IMR-90 (cell line): Measurements from ENCODE around the gene ZNF236. TPM values are rescaled to one million over a fixed set of nuclear protein-coding genes. Genes with fewer than 3 reads are reported as not detected.

ENCODE experiments used
- ATAC-seq: fragments of 200-7000 bp; cut with Tn5 transposase; 2 replicates; pipeline ENCODE4 v1.9.1; 2020; ENCODE audit warnings: low read depth, mild to moderate bottlenecking, moderate library complexity
- BruUV-seq: library from RNA; stranded (reverse); fragments of 400-500 nt; replicated peaks from 2 replicates; lab custom pipeline; 2021; lab: Mats Ljungman, UMichigan
- CTCF ChIA-PET: fragments of 300-600 bp; formaldehyde crosslinking; extraction: SDS; loops from one replicate; lab custom pipeline; 2021; ENCODE audit warnings: antibody characterized with exemption; lab: Yijun Ruan, JAX
- POLR2A ChIA-PET: fragments of 300-600 bp; sonication (Branson Sonifier 250); formaldehyde crosslinking; loops from one replicate; lab custom pipeline; 2022; ENCODE audit warnings: antibody characterized with exemption; ENCODE audit not compliant: unreplicated experiment; lab: Charles Lee
- DNase-seq: peaks from one replicate; pipeline ENCODE4 v3.0.0; 2013
- H2AFZ ChIP-seq: replicated peaks from 2 replicates; pipeline ENCODE3; 2013; ENCODE audit warnings: low read length, mild to moderate bottlenecking; ENCODE audit not compliant: poor library complexity
- H2AK5ac ChIP-seq: 2 replicates; pipeline ENCODE4 v1.6.1; 2013; ENCODE audit warnings: low read depth, low read length, inconsistent platforms
- H2AK9ac ChIP-seq: replicated peaks from 2 replicates; pipeline ENCODE3; 2013; ENCODE audit warnings: mild to moderate bottlenecking, low read depth, low read length, moderate library complexity; ENCODE audit not compliant: poor library complexity
- H2BK120ac ChIP-seq: 2 replicates; pipeline ENCODE4 v1.6.1; 2013; ENCODE audit warnings: low read depth, low read length, inconsistent platforms
- H2BK15ac ChIP-seq: 3 replicates; pipeline ENCODE4 v1.6.1; 2013; ENCODE audit warnings: low read depth, low read length, inconsistent platforms
- H2BK20ac ChIP-seq: 2 replicates; pipeline ENCODE4 v1.6.1; 2013; ENCODE audit warnings: low read depth, mild to moderate bottlenecking, inconsistent platforms, low read length, moderate library complexity
- H2BK5ac ChIP-seq: 2 replicates; pipeline ENCODE4 v1.6.1; 2013; ENCODE audit warnings: mild to moderate bottlenecking, low read depth, low read length, inconsistent platforms; ENCODE audit not compliant: poor library complexity, severe bottlenecking
- H3K14ac ChIP-seq: replicated peaks from 2 replicates; pipeline ENCODE4 v1.6.1; 2013; ENCODE audit warnings: low read depth, low read length, inconsistent platforms
- H3K18ac ChIP-seq: 2 replicates; pipeline ENCODE4 v1.6.1; 2013; ENCODE audit warnings: low read depth, low read length, control low read depth
- H3K23ac ChIP-seq: 2 replicates; pipeline ENCODE4 v1.6.1; 2013; ENCODE audit warnings: low read depth, low read length, inconsistent platforms
- H3K27ac ChIP-seq: 2 replicates; pipeline ENCODE4 v1.5.1; 2013; ENCODE audit warnings: mild to moderate bottlenecking, control low read depth, low read length; ENCODE audit not compliant: insufficient read depth
- H3K27me3 ChIP-seq: 2 replicates; pipeline ENCODE4 v1.6.1; 2013; ENCODE audit warnings: low read length; ENCODE audit not compliant: control insufficient read depth, insufficient read depth
- H3K36me3 ChIP-seq: 2 replicates; pipeline ENCODE4 v1.6.1; 2013; ENCODE audit warnings: low read length, mixed read lengths; ENCODE audit not compliant: control insufficient read depth, insufficient read depth
- H3K4ac ChIP-seq: 2 replicates; pipeline ENCODE4 v1.6.1; 2013; ENCODE audit warnings: low read depth, low read length, inconsistent platforms
- H3K4me1 ChIP-seq: 2 replicates; pipeline ENCODE4 v1.6.1; 2013; ENCODE audit warnings: low read length, mixed read lengths; ENCODE audit not compliant: control insufficient read depth, insufficient read depth
- H3K4me2 ChIP-seq: 2 replicates; pipeline ENCODE4 v1.6.1; 2013; ENCODE audit warnings: low read depth, mild to moderate bottlenecking, control low read depth, low read length, moderate library complexity
- H3K4me3 ChIP-seq: 2 replicates; pipeline ENCODE4 v1.5.1; 2013; ENCODE audit warnings: low read depth, mild to moderate bottlenecking, control low read depth, low read length, moderate library complexity; ENCODE audit not compliant: insufficient read depth
- H3K56ac ChIP-seq: 2 replicates; pipeline ENCODE4 v1.6.1; 2013; ENCODE audit warnings: low read length, inconsistent platforms; ENCODE audit not compliant: insufficient read depth; ENCODE audit errors: extremely low read depth
- H3K79me1 ChIP-seq, 2 experiments: 2 replicates each; pipeline ENCODE4 v1.6.1; 2013; ENCODE audit warnings: low read length in 2 of 2, inconsistent platforms in 1 of 2, low read depth in 1 of 2
- H3K9ac ChIP-seq: 2 replicates; pipeline ENCODE4 v1.6.1; 2013; ENCODE audit warnings: low read depth, low read length, control low read depth
- H3K9me1 ChIP-seq: 2 replicates; pipeline ENCODE4 v1.6.1; 2013; ENCODE audit warnings: low read length, inconsistent platforms; ENCODE audit not compliant: insufficient read depth
- H3K9me3 ChIP-seq: 2 replicates; pipeline ENCODE4 v1.6.1; 2013; ENCODE audit warnings: low read length; ENCODE audit not compliant: control insufficient read depth, insufficient read depth
- H4K20me1 ChIP-seq: 2 replicates; pipeline ENCODE4 v1.6.1; 2013; ENCODE audit warnings: low read length, inconsistent platforms; ENCODE audit not compliant: insufficient read depth
- H4K5ac ChIP-seq: 2 replicates; pipeline ENCODE4 v1.6.1; 2013; ENCODE audit warnings: mild to moderate bottlenecking, low read depth, low read length, control low read depth
- H4K8ac ChIP-seq, 2 experiments: 2 replicates each; pipeline ENCODE4 v1.6.1; 2013; ENCODE audit warnings: low read depth in 2 of 2, low read length in 2 of 2, control low read depth in 1 of 2, inconsistent platforms in 1 of 2
- H4K91ac ChIP-seq: 2 replicates; pipeline ENCODE4 v1.6.1; 2013; ENCODE audit warnings: low read depth, low read length, inconsistent platforms; ENCODE audit not compliant: insufficient read depth
- BHLHE40 ChIP-seq: fragments of 150-350 bp; IDR thresholded peaks from 2 replicates; pipeline ENCODE4 v1.6.1; 2016; ENCODE audit warnings: mild to moderate bottlenecking, low read depth, low read length
- CHD1 ChIP-seq: IDR thresholded peaks from 2 replicates; pipeline ENCODE4 v1.6.1; 2012; ENCODE audit warnings: low read depth, low read length, improper control_type of control experiment
- CTCF ChIP-seq: conservative IDR thresholded peaks from 2 replicates; pipeline ENCODE4 v1.5.1; 2012; ENCODE audit warnings: mild to moderate bottlenecking, low read depth, low read length, improper control_type of control experiment
- ELK1 ChIP-seq: fragments of 150-350 bp; IDR thresholded peaks from 2 replicates; pipeline ENCODE4 v1.6.1; 2016; ENCODE audit warnings: low read depth, mild to moderate bottlenecking, low read length, moderate library complexity, borderline replicate concordance
- FOS ChIP-seq: fragments of 150-350 bp; IDR thresholded peaks from 2 replicates; pipeline ENCODE4 v1.6.1; 2016; ENCODE audit warnings: low read depth, low read length
- MAFK ChIP-seq: IDR thresholded peaks from 2 replicates; pipeline ENCODE4 v1.6.1; 2012; ENCODE audit warnings: low read depth, low read length, improper control_type of control experiment
- MAZ ChIP-seq: IDR thresholded peaks from 2 replicates; pipeline ENCODE4 v1.6.1; 2012; ENCODE audit warnings: low read depth, mild to moderate bottlenecking, low read length, improper control_type of control experiment, moderate library complexity, borderline replicate concordance
- POLR2A ChIP-seq: IDR thresholded peaks from 2 replicates; pipeline ENCODE4 v1.6.1; 2012; ENCODE audit warnings: mild to moderate bottlenecking, low read depth, low read length
- RAD21 ChIP-seq: IDR thresholded peaks from 2 replicates; pipeline ENCODE4 v1.6.1; 2012; ENCODE audit warnings: low read length, improper control_type of control experiment
- RCOR1 ChIP-seq: IDR thresholded peaks from 2 replicates; pipeline ENCODE4 v1.6.1; 2012; ENCODE audit warnings: mild to moderate bottlenecking, low read length, improper control_type of control experiment; ENCODE audit not compliant: insufficient replicate concordance
- RFX5 ChIP-seq: IDR thresholded peaks from 2 replicates; pipeline ENCODE4 v1.8.0; 2012; ENCODE audit warnings: low read depth, mild to moderate bottlenecking, low read length, moderate library complexity
- SMC3 ChIP-seq: fragments of 150-350 bp; IDR thresholded peaks from 2 replicates; pipeline ENCODE4 v1.6.1; 2016; ENCODE audit warnings: low read depth, mild to moderate bottlenecking, antibody characterized with exemption, low read length, moderate library complexity
- USF2 ChIP-seq: fragments of 150-350 bp; IDR thresholded peaks from 2 replicates; pipeline ENCODE4 v1.6.1; 2017; ENCODE audit warnings: mild to moderate bottlenecking, antibody characterized with exemption, low read length, low read depth
- WGBS, 2 experiments: methylation state at CpG; one replicate each; pipeline versions ENCODE4 v1.1.5 to v1.1.7; 2013; ENCODE audit warnings: missing lambda C conversion rate in 2 of 2; ENCODE audit not compliant: insufficient read length in 1 of 2; ENCODE audit errors: extremely low coverage in 2 of 2; 5-methylcytosine and 5-hydroxymethylcytosine counted together
- dilution Hi-C: fragments of 300-500 bp; cut with HindIII; formaldehyde crosslinking; loops from one replicate; pipeline ENCODE4 v1.14.3; 2018; ENCODE audit warnings: low sequenced_read_pairs; ENCODE audit not compliant: unreplicated experiment
- in situ Hi-C: fragments of 300-500 bp; cut with MboI; formaldehyde crosslinking; loops from 3 replicates; pipeline ENCODE4 v1.14.3; 2019; ENCODE audit warnings: low sequenced_read_pairs, inconsistent platforms, mixed read lengths
- intact Hi-C: fragments of 100-400 bp; cut with micrococcal nuclease; formaldehyde crosslinking; loops from 2 replicates; pipeline ENCODE4 v1.10.0; 2022
- polyA plus RNA-seq, 3 experiments: library from polyadenylated mRNA; depleted of rRNA; stranded (reverse); fragments of >200 nt; gene quantifications; 2 replicates each; pipeline ENCODE4 v1.2.3, GENCODE V29; 2012; ENCODE audit warnings: low replicate concordance in 1 of 3
- total RNA-seq: library from RNA; depleted of rRNA; stranded (reverse); fragments of >200 nt; gene quantifications from 2 replicates; pipeline ENCODE4 v1.2.3, GENCODE V29; 2012

Gene ZNF236
- total and polyA plus RNA-seq, 2 of the 4 experiments (the other 2 are of a cell fraction): 3.6 to 9.7 TPM

GRCh38 chr18:76801567-76802505 lies 20.5 kb upstream of the ZNF236 start:
- Histone ChIP-seq H3K4me3 (peak overlapping the region; percentile 32; the same call in 1 of the 2 replicates), H4K5ac (no peak overlapping the region), H4K20me1 (no peaks in the 10 kb centered on the region), H2BK20ac (no peak overlapping the region), H3K4me1 (no peaks in the 10 kb centered on the region), H4K91ac (no peak overlapping the region), H3K14ac (peak overlapping the region; percentile 50; the same call in 1 of the 2 replicates), H4K8ac (no peak overlapping the region), H3K27me3 (no peaks in the 10 kb centered on the region), H3K9ac (no peak overlapping the region), H3K9me1 (no peaks in the 10 kb centered on the region), H3K4me2 (peak overlapping the region; percentile 94), H2AFZ (peak overlapping the region; percentile 96), H3K36me3 (no peaks in the 10 kb centered on the region), H3K79me1 (no peaks in the 10 kb centered on the region), H3K56ac (no peak overlapping the region), H2AK5ac (no peak overlapping the region), H2AK9ac (peak overlapping the region; percentile 6), H3K18ac (no peak overlapping the region), H3K23ac (no peak overlapping the region), H2BK5ac (no peak overlapping the region), H2BK15ac (no peak overlapping the region), H2BK120ac (no peak overlapping the region), H3K27ac (no peak overlapping the region), H3K4ac (no peak overlapping the region), H3K9me3 (peaks cover 1% of the 10 kb centered on the region; the same call in 1 of the 2 replicates)
- in situ Hi-C loops (loop anchor here (10.0 to 25.0 kb wide), 2 partner anchors 183 to 410 kb away; no protein-coding TSS in a partner anchor), intact Hi-C loops (loop anchor here (1.0 to 5.0 kb wide), 4 partner anchors 73 to 411 kb away; no protein-coding TSS in a partner anchor), dilution Hi-C loops (no loop called here)
- BruUV-seq: no TSS peak
- 3% methylated on average over 13 of the region's 61 CpGs; no CpG with 5 or more reads in 1 of the 2 experiments for WGBS, 2 experiments
- peak; percentile 35 for DNase-seq
- CTCF ChIA-PET: interaction anchor here (0.6 to 1.7 kb wide), 6 partner anchors 11 to 249 kb away, joined by 3 to 18 read pairs (median 3); no protein-coding TSS in a partner anchor
- POLR2A ChIA-PET: no interaction called here
- ATAC-seq: peak; percentile 97
- TF ChIP-seq MAZ: peak; percentile 67; the same call in 1 of the 2 replicates
- no peak for TF ChIP-seq POLR2A
- TF ChIP-seq CHD1: no peak
- no peak for TF ChIP-seq RCOR1
- TF ChIP-seq USF2: no peak
- no peak for TF ChIP-seq FOS
- no peak for TF ChIP-seq ELK1
- no peak for TF ChIP-seq MAFK
- no peak for TF ChIP-seq BHLHE40
- no peak for TF ChIP-seq RFX5
- peak; percentile 86 for TF ChIP-seq CTCF
- TF ChIP-seq RAD21: peak; percentile 74
- peak; percentile 53 for TF ChIP-seq SMC3
